GM15510 (cell line): Measurements from ENCODE around the gene GRK3.

Experiments used
- POLR2A ChIP-seq: IDR thresholded peaks from 3 replicates; pipeline ENCODE4 v1.6.1; 2011; ENCODE audit warnings: borderline replicate concordance; ENCODE audit not compliant: insufficient read length; ENCODE audit errors: extremely low read depth

GRK3 gene

DNA sequence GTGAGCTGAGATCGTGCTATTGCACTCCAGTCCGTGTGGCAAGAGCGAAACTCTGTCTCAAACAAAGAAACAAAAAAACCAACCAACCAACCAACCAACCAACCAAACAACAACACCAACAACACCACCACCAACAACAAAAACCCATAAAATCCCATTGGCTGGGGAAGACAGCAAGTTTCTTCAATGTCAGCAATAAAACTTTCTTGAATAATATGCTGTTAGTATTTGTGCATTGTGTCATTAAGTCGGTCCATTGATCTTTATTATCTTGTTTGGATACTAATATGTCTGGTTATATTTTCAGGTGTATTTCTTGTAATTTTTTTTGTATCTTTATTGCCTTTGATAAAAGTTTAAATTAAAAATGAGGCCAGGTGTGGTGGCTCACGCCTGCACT is 9.4 kb downstream of the GRK3 start:
- TF ChIP-seq POLR2A: no peak

GRCh38 chr22:25574736-25575135 is 10.3 kb downstream of the GRK3 start:
- TF ChIP-seq POLR2A: no peak

GRCh38 chr22:25582946-25583345 is 18.5 kb downstream of the GRK3 start:
- TF ChIP-seq POLR2A: no peak

DNA sequence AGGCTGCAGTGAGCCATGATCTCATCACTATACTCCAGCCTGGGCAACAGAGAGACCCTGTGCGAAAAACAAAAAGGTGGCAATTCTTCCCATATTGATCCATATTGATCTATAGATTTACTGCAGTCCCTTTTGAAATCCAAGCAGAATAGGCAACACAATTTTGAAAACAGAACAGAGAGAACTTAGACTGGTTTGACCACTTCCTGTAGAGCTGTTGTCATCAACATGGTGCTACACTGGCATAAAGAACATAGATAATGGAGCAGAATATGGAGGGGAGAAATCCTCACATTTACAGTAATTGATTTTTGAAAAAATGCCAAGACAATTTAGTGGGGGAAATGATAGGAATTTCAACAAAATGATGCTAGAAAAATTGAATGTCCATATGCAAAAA is 34.1 kb downstream of the GRK3 start:
- TF ChIP-seq POLR2A: no peak

GRCh38 chr22:25602445-25602844 is 38.0 kb downstream of the GRK3 start:
- no peak for TF ChIP-seq POLR2A

DNA sequence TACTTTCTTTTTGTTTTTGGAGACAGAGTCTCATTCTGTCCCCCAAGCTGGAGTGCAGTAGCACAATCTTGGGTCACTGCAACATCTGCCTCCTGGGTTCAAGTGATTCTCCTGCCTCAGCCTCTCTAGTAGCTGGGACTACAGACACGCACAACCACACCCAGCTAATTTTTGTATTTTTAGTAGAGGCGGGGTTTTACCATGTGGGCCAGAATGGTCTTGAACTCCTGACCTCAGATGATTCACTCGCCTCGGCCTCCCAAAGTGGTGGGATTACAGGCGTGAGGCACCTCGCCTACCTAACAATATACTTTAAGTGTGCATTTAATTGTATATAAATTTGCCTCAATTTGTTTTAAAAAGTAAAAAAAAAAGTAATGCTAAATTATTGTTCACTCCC is 38.4 kb downstream of the GRK3 start:
- TF ChIP-seq POLR2A: no peak

DNA sequence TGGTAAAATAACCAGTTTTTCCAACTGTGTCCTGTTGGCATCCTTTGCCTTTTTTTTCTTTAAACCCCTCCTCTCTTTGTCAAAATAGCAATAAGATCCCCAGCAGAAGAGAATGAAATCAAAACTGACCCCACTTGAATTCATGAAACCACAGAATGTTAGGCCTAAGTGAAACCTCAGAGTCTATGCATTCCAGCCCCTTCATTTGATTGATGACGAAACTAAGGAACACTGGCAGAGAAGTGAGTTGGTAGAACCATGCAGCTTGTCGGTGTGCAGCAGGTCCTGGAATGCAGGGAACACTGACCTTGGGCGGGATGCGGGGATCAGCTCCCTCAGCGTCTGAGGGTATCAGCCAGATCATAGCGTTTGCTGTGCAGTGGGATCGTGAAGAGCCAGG is 57.5 kb downstream of the GRK3 start:
- no peak for TF ChIP-seq POLR2A

- TF ChIP-seq POLR2A: no peak
Measured at GRCh38 chr22:25623310-25623734, 58.8 kb downstream of the GRK3 start.

DNA sequence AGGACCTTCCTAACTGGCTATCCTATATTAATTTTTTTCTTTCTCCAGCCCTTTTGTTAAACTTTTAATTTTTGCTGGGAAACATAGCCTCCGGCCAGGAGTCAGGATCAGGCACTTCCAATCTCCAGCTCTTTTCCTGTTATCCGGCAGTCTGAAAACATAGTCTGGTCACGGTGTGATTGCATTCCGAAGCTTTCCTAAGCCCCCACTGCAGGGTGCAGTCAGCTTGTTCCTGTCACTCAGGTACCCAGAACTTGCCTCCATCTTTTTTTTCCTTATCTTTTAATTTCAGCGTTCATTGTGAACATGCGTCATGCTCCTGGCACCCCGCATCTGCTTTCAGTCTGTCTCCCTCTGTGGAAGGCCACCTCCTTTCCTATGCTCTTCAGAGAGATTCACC is 59.4 kb downstream of the GRK3 start:
- no peak for TF ChIP-seq POLR2A

- no peak for TF ChIP-seq POLR2A
Measured at GRCh38 chr22:25624476-25624875, 60.0 kb downstream of the GRK3 start.

- TF ChIP-seq POLR2A: no peak
Measured at GRCh38 chr22:25626624-25626990, 62.1 kb downstream of the GRK3 start.

- no peak for TF ChIP-seq POLR2A
Measured at GRCh38 chr22:25627271-25627852, 62.9 kb downstream of the GRK3 start.

DNA sequence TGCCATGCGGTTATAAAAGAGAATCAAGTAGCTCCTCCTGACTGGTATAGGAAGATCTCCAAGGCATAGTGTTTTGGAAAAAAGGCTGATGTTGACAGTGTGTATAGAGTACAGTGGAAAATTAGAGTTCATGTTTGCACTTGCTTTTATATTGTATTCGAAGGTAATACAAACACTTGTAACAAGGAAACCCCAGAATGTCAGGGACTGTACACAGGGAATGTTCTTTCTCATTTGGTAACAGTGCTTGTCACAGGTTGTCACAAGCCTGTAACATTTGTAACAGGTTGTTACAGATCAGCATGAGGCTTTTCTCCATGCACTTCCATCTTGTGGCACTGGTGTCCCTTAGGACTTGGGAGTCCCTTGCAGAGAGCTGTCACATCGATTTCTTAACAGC is 64.0 kb downstream of the GRK3 start:
- no peak for TF ChIP-seq POLR2A

DNA sequence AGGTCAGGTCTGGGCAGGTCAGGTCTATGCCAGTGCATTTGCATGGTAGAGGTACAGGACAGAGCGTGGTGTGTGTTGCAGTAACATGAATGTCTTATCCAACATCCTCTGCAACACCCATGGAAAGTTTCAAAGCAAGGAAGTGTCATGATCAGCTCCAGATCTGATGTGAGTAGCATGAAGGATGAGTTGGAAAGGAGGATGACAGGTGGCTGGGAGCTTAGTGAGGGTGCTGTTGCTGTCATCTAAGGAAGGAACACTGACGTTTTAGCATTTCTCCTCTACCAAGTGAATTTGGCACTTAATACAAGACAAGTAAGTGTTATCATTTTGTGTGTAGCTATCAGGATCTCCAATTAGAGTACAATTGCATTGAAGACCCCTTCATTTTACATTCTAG is 65.1 kb downstream of the GRK3 start:
- TF ChIP-seq POLR2A: no peak

- TF ChIP-seq POLR2A: no peak
Measured at GRCh38 chr22:25630447-25630846, 66.0 kb downstream of the GRK3 start.

DNA sequence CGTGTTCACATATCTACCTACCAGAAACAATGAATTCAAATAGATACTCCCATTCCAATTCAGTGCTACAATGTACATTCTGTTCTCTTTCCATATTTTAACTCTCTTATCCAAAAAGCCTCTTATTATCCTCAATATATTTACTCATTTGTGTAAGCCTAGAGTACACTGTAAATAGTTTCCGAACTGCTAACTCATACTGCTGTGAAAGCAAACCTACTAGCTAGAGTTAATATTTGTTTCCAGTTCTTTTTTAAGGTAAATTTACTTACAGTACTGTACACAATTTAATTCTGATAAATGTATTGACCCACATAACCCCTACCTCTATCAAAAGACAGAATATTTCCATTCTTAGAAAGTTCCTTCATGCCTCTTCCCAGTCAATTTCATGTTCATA is 71.8 kb downstream of the GRK3 start:
- no peak for TF ChIP-seq POLR2A

DNA sequence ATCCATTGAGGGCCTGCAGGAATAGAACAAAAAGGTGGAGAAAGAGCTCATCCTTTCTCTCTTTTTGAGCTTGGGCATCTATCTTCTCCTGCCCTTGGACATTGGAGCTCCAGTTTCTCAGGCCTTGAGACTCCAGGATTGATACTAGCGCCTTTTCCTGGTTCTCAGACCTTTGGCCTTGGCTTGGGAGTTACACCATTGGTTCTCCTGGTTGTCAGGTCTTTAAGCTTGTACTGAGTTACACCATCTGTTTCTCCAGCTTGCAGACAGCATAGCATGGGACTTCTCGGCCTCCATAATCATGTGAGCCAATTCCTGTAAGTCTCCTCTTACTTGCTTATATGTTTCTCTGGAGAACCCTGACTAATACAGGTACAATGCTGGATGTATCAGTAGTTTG is 72.6 kb downstream of the GRK3 start:
- TF ChIP-seq POLR2A: no peak
